ENCODE data around the gene PHETA1. TPM values are rescaled to one million over a fixed set of nuclear protein-coding genes. Genes with fewer than 3 reads are reported as not detected.

PHETA1 gene
- total and polyA plus RNA-seq, 2 experiments from 2014 or later = 5.3 to 12.9 TPM

DNA sequence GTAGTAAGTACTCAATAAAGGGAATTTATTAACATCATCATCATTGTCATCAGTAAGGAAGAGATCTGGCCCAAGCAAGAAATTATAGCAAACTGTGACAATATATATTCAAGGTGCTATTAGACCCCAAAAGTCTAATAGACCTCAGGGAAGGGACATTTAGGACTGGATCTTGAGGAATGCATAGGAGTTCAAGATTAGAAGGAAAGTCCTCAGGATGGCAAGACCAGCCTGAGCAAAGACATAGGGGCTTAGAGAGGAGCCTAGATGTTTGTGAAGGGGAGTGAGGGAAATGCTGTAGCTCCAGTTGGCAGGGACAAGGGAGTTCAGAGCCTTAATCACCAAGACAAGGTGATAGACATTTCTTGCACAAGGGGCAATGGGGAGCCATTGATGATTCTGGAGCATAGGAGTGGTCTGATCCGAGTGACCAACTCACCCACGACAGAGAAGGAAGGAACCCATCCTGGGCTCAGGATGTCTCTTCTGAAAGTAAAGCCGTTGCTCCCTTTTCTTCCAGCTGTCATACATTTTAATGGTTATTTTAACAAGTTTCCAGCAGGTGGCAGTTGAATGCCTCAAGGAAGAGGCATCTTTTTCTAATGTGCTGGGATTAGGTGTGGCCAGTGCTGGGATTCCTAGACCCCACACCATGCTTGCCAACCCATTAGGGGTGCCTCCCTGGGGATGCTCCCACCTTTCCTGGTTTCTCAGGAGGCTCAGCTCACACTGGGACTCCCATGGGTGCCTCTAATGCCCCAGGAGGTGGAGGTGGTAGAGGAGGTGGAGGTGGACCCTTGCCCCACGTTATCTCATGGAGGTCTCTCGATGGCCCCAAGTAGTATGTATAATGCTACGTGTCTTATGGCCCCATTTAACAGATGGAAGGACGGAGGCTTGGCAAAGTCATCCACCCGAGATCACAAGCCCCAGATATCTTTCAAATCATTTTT, 37.8 kb downstream of the PHETA1 start:
- ATAC-seq (peak; percentile 77), DNase-seq (ENCODE audit: low spot score) (peak; percentile 85)
- no peak overlapping the region for H3K27ac Mint-ChIP-seq
- H3K4me3 Mint-ChIP-seq = no peak overlapping the region
- H3K9me2 ChIP-seq (ENCODE audit: insufficient read depth) = 0 out of 2 replicates have a peak, but pooled peaks cover 3% of the 10 kb centered on the region
- no peak overlapping the region for H3K4me2 ChIP-seq
- peaks cover 10% of the 10 kb centered on the region for H3K36me3 Mint-ChIP-seq (ENCODE audit: low read depth)
- H3K9me3 Mint-ChIP-seq = peaks cover 10% of the 10 kb centered on the region
- TF ChIP-seq, protein P1, sequence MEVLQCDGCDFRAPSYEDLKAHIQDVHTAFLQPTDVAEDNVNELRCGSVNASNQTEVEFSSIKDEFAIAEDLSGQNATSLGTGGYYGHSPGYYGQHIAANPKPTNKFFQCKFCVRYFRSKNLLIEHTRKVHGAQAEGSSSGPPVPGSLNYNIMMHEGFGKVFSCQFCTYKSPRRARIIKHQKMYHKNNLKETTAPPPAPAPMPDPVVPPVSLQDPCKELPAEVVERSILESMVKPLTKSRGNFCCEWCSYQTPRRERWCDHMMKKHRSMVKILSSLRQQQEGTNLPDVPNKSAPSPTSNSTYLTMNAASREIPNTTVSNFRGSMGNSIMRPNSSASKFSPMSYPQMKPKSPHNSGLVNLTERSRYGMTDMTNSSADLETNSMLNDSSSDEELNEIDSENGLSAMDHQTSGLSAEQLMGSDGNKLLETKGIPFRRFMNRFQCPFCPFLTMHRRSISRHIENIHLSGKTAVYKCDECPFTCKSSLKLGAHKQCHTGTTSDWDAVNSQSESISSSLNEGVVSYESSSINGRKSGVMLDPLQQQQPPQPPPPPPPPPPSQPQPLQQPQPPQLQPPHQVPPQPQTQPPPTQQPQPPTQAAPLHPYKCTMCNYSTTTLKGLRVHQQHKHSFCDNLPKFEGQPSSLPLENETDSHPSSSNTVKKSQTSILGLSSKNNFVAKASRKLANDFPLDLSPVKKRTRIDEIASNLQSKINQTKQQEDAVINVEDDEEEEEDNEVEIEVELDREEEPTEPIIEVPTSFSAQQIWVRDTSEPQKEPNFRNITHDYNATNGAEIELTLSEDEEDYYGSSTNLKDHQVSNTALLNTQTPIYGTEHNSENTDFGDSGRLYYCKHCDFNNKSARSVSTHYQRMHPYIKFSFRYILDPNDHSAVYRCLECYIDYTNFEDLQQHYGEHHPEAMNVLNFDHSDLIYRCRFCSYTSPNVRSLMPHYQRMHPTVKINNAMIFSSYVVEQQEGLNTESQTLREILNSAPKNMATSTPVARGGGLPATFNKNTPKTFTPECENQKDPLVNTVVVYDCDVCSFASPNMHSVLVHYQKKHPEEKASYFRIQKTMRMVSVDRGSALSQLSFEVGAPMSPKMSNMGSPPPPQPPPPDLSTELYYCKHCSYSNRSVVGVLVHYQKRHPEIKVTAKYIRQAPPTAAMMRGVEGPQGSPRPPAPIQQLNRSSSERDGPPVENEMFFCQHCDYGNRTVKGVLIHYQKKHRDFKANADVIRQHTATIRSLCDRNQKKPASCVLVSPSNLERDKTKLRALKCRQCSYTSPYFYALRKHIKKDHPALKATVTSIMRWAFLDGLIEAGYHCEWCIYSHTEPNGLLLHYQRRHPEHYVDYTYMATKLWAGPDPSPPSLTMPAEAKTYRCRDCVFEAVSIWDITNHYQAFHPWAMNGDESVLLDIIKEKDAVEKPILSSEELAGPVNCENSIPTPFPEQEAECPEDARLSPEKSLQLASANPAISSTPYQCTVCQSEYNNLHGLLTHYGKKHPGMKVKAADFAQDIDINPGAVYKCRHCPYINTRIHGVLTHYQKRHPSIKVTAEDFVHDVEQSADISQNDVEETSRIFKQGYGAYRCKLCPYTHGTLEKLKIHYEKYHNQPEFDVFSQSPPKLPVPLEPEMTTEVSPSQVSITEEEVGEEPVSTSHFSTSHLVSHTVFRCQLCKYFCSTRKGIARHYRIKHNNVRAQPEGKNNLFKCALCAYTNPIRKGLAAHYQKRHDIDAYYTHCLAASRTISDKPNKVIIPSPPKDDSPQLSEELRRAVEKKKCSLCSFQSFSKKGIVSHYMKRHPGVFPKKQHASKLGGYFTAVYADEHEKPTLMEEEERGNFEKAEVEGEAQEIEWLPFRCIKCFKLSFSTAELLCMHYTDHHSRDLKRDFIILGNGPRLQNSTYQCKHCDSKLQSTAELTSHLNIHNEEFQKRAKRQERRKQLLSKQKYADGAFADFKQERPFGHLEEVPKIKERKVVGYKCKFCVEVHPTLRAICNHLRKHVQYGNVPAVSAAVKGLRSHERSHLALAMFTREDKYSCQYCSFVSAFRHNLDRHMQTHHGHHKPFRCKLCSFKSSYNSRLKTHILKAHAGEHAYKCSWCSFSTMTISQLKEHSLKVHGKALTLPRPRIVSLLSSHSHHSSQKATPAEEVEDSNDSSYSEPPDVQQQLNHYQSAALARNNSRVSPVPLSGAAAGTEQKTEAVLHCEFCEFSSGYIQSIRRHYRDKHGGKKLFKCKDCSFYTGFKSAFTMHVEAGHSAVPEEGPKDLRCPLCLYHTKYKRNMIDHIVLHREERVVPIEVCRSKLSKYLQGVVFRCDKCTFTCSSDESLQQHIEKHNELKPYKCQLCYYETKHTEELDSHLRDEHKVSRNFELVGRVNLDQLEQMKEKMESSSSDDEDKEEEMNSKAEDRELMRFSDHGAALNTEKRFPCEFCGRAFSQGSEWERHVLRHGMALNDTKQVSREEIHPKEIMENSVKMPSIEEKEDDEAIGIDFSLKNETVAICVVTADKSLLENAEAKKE (CRISPR knock-in tag; IDR thresholded peaks at IDR 0.05) = no peak
- TF ChIP-seq, protein P2, sequence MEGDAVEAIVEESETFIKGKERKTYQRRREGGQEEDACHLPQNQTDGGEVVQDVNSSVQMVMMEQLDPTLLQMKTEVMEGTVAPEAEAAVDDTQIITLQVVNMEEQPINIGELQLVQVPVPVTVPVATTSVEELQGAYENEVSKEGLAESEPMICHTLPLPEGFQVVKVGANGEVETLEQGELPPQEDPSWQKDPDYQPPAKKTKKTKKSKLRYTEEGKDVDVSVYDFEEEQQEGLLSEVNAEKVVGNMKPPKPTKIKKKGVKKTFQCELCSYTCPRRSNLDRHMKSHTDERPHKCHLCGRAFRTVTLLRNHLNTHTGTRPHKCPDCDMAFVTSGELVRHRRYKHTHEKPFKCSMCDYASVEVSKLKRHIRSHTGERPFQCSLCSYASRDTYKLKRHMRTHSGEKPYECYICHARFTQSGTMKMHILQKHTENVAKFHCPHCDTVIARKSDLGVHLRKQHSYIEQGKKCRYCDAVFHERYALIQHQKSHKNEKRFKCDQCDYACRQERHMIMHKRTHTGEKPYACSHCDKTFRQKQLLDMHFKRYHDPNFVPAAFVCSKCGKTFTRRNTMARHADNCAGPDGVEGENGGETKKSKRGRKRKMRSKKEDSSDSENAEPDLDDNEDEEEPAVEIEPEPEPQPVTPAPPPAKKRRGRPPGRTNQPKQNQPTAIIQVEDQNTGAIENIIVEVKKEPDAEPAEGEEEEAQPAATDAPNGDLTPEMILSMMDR (conservative IDR thresholded peaks at IDR 0.05; ENCODE audit: low read depth in 2 of 2) = peak; percentile 57 to 69
- 0 out of 2 replicates have a peak, but pooled peaks cover 7% of the 10 kb centered on the region for H3F3A ChIP-seq (replicated peaks; ENCODE audit: low read depth)
- no peak overlapping the region for H3K27ac ChIP-seq (ENCODE audit: low read depth)
- H3K4me1 ChIP-seq (ENCODE audit: insufficient read depth) = no peaks in the 10 kb centered on the region
- H3K27me3 ChIP-seq (ENCODE audit: insufficient read depth) = no peaks in the 10 kb centered on the region
- no peak overlapping the region for H3K4me3 ChIP-seq
- H4K20me1 ChIP-seq (replicated peaks; ENCODE audit: insufficient read depth) = no peaks in the 10 kb centered on the region
- H3K27me3 Mint-ChIP-seq (ENCODE audit: insufficient read depth, low read depth, poor library complexity) = peaks cover 17% of the 10 kb centered on the region
- H3K36me3 ChIP-seq (ENCODE audit: insufficient read depth) = no peaks in the 10 kb centered on the region
- H3K4me1 Mint-ChIP-seq = no peaks in the 10 kb centered on the region
- H2AFZ ChIP-seq = no peak overlapping the region
- H3K79me2 ChIP-seq (replicated peaks; ENCODE audit: insufficient read depth) = no peaks in the 10 kb centered on the region

Data from GM23338 (cell line).